GM18519 (cell line): ENCODE results near the gene CNTNAP2.
"Not testable (repeated sequence)": the region's sequence is repeated elsewhere in the genome, so short reads cannot be mapped to it uniquely, and the experiment has no call there.

Experiments
- ATAC-seq: cut with Tn5 transposase; IDR thresholded peaks from one replicate; pipeline ENCODE4 v1.9.1; 2021; ENCODE audit warnings: mild to moderate bottlenecking, moderate library complexity; ENCODE audit not compliant: unreplicated experiment, low FRiP score

CNTNAP2 gene

DNA sequence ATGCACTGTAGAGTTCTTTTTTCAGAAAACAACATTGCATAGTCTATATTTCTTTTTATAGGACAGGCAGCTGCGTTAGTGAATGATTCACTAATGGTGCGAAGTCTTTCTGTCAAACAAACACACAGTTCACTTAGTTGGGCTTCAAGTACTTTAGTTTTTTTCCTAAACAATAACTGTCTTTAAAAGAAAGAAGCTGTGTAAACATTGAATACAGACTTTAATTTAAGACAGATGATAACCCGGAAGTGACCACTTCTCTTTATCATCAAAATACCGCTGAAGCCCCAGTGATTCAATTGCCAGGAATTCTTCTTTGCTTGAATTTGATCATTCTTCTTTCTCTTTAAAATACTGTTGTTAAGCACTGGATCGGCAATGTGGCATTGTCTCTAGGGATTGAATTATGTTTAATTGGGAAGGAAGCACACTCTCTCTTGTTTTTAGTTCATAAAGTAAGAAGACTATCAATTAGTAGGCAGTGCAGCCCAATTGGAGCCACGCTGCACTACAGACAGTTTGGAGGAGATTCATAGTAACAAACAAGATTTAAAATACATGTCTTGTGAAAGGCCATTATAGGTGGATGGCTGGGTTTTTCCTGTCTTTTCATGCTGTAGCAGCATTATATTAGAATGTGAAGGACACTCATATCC is 30.4 kb downstream of the CNTNAP2 start:
- no peak for ATAC-seq

DNA sequence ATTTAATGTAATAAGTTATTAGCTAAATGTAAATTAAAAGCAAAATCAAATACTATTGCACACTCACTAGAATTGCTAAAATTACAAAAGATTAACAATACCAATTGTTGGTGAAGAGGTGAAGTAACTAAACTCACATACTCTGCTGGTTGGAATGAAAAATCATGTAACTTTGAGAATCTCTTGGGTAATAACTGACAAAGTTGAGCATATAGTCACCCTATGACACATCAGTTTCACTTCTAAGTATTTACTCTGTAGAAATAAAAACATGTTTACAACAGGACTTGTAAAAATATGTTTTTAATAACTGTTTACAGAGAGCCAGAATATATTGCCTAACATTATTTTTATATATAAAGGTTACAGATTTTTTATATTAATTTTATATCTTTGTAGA is 33.6 kb downstream of the CNTNAP2 start:
- ATAC-seq, result no peak

DNA sequence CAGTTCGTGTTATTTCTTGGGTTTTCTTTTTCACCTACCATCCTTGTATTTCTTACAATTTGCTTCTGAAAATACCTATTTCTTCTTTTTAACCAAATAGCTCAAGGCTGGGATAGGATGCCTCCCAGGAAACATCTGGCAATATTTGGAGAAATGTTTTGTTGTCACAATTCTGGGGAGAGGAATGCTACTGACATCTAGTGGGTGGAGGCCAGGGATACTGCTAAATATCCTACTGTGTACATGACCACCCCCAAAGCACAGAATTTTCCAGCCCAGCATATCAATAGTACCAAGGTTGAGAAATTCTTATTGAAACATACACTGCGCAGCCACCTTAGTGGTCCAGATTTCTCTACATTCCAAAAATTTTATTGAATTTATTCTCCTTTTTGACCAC is 55.5 kb downstream of the CNTNAP2 start:
- no peak for ATAC-seq

DNA sequence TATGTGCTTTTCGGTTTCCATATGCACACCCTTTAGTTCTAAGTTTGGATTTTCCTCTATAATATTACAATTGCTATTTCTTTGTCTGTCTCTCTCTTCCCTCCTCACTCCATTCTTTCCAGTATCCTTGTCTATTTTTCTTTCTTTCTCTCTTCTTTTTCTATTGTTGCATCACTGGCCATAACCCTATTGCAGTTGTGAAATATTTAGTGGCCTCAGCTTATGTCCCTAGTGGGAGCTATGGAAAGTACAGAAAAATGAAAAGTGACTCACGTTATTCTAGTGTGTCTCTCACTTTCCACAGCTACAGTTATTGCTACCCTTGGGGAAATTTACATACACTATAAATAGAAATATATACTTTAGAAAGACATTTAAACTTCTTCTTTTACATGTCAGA is 59.1 kb downstream of the CNTNAP2 start:
- no peak for ATAC-seq

DNA sequence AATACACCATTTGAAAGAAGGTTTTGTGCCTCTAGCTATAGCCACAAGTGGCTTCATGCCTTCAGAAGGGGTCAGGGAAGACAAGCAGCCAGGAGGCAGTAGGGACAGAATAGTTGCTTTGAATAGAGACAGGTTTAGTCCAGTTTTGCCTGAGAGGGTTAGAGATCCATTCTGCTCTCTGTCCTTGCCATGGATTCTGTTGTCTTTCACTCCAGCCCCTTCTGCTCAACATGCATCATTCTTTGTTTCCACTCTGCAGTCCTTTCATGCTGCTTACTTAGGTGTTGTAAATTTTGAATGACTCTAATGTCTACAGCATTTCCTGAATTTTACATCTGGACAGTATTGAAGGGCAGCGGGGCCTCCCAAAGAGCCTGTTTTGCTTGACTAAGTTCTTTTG is 60.3 kb downstream of the CNTNAP2 start:
- no peak for ATAC-seq

DNA sequence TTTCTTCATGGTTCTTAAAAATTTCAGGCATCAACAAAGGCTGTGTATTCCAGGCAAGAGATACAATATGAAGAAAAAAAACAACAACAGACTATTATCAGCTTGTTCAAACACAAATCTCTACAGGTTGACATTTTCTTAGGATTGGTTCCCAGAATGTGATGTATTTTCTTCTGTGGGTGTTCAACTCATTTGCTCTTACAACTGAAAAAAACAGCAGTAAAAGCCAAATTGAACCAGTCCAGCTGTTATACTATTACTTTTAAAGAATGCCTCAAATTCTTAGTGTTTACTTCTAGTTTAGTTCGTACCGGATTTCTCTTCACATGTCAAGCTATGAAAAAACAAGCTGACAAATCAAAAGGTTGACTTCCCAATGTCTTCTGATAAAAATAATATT is 60.7 kb downstream of the CNTNAP2 start:
- no peak for ATAC-seq

DNA sequence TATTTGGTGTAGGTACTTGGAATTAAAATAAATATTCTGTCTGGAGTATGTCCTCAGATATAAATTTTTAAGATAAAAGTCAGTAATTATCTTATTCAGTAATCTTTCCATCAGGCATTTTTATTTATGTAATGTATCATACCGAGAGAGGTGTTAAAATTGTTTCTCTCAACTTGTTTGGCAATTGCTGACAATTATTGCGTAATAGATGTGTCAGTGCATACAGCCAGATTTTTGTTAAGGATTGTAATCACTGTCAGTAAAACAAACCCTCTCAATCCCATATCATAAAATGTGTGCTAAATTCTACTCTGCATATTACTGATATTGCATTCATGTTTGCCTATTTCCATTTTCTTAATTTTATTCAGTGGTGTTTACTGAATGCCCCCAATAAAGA is 69.2 kb downstream of the CNTNAP2 start:
- no peak for ATAC-seq

DNA sequence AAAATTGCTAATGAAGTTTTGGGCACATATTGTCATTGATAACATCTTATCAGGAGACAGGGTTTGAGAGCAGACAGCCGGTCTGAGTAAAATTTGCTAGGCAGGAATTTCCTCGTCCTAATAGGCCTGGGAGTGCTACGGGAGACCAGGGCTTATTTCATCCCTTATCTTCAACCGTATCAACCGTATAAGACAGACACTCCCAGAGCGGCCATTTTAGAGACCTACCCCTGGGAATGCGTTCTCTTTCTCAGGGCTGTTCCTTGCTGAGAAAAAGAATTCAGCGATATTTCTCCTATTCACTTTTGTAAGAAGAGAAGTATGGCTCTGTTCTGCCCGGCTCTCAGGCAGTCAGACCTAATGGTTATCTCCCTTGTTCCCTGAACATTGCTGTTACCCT is 74.8 kb downstream of the CNTNAP2 start:
- not testable (repeated sequence) for ATAC-seq

DNA sequence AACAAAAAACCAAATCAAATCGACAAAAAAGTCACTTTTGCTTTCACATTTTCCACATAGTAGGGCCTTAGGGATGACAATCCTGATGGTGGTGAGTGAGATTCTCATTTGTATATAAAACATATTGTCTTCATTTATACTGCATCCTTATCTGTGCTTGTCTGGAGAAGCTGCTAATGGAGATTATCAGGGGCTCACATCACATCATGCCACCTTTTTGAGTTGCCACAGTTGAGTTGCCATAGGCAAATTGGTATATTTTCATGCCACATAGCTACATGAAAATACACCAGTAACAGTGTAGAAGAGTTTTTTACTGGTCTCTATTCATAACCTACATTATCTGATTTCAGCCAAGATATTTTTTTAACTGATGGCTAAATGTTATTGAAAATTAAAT is 85.3 kb downstream of the CNTNAP2 start:
- no peak for ATAC-seq

DNA sequence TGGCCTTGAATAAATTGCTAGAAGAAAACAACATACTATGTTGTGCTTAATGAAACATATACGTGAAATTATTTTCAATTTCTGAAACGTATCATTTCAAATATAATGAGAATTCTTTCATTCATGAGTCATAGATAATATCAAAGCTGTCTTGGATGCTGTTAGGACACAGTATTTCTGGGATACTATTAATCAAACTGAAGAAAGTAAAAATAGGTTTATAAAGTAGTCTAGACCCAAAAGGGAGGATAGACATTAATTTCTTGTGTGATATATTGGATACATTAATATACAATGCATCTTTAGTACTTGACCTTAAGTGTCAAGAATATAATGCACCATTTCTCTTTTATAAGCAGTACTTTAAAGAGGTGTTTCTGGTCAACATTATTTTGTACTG is 89.7 kb downstream of the CNTNAP2 start:
- ATAC-seq, result no peak

DNA sequence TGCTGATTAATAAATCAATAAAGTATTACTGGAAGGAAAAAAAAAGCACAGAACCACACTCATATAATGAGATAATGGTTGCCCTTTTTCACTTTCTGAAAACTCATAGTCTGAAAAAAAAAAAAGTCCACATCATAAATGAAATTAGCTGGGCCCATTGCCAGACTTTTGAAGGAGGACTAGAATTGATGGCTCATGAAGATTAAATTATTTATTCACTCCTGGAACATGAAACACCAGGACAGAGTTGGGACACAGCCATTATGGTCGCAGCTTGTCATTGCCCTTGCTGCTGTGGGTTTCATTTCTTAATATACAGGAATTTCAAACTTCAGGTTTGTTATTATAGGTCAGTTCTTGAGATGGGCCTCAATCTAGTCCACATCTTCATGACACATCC is 91.9 kb downstream of the CNTNAP2 start:
- ATAC-seq, result no peak

DNA sequence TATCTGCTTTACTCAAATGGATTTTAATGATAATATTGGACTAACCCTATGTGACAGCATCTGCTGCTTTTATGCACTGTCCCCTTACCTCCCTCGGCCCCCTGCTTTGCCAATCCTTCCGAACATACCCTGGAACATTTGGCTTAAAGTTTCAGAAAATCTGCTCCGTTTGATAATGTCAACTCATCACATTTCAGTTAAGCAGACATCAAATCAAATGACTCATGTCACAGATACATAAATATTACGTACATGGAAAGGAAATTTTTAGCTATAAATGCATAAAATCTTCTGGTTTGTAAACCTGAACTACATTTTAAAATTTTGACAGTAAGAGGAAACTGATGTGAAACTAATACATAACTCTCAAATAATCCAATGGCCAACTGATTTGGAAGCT is 98.2 kb downstream of the CNTNAP2 start:
- no peak for ATAC-seq

DNA sequence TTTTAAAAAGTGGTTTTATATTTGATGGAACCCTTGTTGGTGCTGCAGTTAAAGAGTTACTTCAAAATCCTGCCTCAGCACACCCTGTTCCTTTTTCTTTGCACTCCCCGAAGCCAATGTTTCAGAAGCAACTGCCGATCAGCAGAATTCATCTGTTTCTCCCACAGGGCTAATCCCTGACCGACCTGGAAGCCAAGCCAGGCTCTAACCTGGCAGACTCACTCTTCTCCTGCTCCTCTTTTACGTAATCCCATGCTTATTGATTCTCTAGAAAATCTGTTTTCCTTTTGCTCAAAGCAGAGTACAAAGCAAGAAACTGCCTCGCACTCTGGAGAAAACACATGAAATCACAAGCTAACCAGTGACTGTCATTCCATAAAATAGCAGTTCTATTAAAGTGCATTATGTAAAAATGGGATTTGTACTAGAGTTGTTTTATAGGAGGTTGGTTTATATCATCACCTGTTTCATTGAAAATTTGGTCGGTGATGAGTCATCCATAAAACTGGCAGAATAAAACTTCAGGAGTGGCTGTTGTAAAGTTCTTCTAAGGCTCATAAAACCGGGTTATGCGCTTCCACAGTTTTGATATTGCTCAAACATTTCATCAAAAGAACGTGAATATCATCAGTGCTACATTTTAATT is 99.9 kb downstream of the CNTNAP2 start:
- no peak for ATAC-seq

DNA sequence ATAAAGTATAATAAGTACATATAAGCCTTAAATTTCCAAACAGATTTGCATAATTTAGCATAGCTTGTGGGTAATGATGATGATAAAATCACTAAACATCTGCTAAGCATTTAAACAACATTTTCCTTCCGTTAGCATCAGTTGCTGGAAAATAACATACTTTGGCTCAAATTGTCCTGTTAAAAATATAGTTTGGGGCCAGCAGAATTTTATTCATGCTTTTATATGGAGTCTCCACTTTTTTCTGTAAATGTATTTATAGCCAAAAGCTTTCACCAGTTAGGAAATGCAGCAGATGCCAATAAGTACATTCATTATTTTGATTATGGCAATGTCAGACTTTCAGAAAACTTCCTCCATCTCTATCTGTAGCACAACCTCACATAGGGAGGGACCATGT is 107.2 kb downstream of the CNTNAP2 start:
- ATAC-seq, result no peak

DNA sequence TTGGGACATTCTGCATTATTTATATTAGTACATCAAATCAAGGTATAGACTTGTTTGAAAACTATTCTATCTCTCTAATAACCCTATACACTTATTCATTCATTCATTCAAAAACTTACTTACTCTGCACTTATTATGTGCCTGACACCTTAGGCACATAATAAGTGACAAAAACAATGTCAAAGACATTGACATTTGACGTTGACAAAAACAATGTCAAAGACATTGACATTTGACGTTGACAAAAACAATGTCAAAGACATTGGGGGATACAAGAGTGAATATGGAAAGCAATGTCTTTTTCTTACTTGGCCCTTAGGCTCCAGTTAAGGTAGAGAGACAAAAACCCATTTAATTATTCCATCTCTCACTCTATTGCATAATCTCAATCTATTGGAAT is 116.0 kb downstream of the CNTNAP2 start:
- no peak for ATAC-seq

DNA sequence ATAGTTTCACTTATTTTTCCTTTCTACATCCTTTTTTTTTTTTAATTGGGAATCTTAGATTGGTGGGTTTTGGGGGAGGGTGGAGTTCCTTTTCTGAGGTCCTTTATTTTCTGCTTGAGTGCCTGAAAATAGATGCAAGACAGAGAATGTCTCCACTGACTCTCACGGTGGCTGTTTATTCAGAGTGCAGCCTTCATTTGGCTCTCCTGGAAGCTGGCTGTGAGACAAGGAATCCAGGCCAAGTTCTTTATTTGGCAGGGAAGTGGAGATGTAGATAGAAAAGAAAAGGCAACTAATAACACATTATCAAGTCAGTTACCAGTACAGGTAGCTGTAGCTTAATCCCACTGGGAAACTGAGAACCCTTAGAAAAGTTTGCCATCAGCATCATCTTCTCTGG is 118.6 kb downstream of the CNTNAP2 start:
- no peak for ATAC-seq

DNA sequence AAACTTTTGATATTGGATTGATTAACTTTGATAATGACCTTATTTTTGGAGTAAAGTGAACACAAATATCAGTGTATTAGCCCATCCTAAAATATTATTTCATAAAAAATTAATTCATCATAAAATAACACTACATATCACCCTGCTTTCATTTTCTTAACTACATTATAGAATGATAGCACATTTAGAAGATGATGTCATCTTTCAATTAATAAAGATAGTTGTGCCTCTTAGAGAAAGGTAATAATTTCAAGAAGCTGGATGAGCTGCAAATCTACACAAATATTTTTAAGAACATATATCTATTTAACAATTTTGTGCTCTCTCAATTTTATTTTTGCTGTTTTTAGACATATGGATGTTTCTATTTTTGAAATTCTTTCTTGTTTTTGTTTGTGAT is 126.1 kb downstream of the CNTNAP2 start:
- no peak for ATAC-seq

DNA sequence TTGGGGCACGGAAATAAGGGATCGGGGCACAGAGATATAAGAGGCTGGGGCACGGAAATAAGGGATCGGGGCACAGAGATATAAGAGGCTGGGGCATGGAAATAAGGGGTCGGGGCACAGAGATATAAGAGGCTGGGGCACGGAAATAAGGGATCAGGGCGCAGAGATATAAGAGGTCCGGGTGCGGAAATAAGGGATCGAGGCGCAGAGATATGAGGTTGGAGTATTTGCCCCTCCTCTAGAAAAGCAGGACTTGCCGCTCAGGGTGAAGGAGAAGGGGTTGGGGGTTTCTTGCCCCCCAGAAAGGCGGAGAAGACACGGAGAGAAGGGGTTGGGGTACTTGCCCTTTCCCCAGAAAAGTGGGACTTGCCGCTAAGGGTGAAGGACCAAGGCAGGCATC is 131.4 kb downstream of the CNTNAP2 start:
- ATAC-seq, result not testable (repeated sequence)

DNA sequence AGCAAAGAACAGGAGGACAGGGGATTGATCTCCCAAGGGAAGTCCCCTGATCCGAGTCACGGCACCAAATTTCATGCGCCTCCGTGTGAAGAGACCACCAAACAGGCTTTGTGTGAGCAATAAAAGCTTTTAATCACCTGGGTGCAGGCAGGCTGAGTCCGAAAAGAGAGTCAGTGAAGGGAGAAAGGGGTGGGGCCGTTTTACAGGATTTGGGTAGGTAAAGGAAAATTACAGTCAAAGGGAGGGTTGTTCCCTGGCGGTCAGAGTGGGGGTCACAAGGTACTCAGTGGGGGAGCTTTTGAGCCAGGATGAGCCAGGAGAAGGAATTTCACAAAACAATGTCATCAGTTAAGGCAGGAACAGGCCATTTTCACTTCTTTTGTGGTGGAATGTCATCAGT is 132.1 kb downstream of the CNTNAP2 start:
- not testable (repeated sequence) for ATAC-seq

DNA sequence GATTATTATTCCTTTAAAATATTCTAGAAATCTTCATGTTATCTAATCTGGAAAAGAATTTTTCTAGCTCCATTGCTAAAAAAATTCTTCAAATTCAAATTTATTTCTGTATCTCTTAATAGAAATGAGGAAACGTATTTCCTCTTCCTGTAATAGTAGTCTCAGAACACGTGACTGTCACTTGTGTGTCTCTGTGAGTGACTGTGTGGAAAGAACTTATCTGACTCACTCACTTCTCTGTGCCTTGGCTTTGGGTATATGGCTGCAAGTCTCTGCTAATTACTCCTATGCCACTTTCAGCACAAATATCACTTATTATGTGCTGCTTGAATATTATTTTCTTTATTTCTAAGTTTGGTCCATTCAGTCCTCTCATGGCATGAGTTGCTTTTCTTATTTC is 132.7 kb downstream of the CNTNAP2 start:
- ATAC-seq, result no peak

DNA sequence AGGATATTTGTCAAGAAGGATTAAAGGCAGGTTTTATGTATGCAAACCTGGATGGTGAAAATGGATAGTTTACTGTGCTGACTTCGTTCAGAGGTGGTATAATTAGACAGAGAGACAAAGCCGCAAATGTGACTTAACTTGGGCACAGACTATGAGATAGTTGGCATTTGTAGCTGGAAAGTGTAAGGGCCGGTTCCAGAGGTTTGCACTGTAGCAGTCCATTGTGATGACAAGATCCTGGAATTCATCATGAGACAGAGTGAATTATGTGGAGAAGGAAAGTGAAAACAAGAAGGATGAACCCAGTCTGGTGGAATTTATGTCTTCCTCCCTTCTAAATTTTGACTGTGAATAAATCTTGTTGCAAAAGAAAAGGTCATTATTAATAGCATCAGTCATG is 139.0 kb downstream of the CNTNAP2 start:
- no peak for ATAC-seq

DNA sequence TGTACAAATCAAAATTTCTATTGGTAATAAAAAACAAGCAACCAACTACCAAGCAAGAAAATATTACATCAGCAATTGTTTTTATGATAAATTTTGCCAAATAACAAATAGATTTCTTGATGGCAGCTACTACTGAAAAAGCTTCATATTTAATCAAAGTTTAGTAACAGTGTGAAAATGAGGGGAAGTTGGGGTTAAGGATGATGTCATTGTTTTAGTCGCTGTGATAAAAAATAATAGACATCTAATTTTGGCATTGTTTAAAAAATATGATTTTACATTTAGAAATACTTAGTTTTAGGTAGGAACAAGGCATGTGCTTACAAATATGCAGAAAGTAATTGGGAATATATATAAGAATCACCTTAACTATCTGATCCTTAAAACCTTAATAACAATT is 145.9 kb downstream of the CNTNAP2 start:
- no peak for ATAC-seq

DNA sequence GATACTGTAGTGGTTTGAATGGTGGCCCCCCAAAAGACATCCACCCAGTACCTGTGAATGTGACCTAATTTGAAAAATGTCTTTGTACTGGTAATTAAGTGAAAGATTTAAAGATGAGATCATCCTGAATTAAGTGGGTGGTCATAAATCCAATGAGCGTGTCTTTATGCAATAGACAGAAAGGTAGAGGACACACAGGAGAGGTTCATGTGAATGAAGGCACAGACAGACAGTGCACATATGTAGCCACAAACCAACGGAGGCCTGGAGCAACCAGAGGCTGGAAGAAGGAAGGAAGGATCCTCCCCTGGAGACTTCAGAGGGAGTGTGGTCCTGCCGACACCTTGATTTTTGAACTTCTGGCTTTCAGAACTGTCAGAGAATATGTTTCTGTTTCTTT is 160.3 kb downstream of the CNTNAP2 start:
- ATAC-seq, result no peak
